GM21619 (cell line): ENCODE results near the gene CHTF18.

ENCODE experiments used
- ATAC-seq: cut with Tn5 transposase; IDR thresholded peaks from one replicate; pipeline ENCODE4 v1.9.1; 2021; ENCODE audit not compliant: unreplicated experiment

CHTF18 gene

GRCh38 chr16:843771-844170 is 55.4 kb downstream of the CHTF18 start:
- no peak for ATAC-seq

GRCh38 chr16:844638-845350 is 56.4 kb downstream of the CHTF18 start:
- no peak for ATAC-seq

GRCh38 chr16:845351-845745 is 56.9 kb downstream of the CHTF18 start:
- no peak for ATAC-seq

- ATAC-seq, result no peak
These were observed 58.7 kb downstream of the CHTF18 start for GRCh38 chr16:847151-847550.
